Measurements from ENCODE around the gene REPIN1.

The REPIN1 gene

GRCh38 chr7:150381785-150382122 lies 13.1 kb downstream of the REPIN1 start:
- no peaks in the 10 kb centered on the region for H3K9me3 ChIP-seq (ENCODE audit: control insufficient read depth, insufficient read depth, low read depth, low read length)
- H3K4me1 ChIP-seq (ENCODE audit: control insufficient read depth, insufficient read depth, low read length), result peaks cover 3% of the 10 kb centered on the region; the same call in 1 of the 2 replicates
- CTCF ChIA-PET, result no interaction called here
- POLR2A ChIA-PET, result no interaction called here
- H3K4me3 ChIP-seq (ENCODE audit: low read depth, low read length), result no peak overlapping the region
- TF ChIP-seq ZIC2 (tag by site-specific recombination; IDR thresholded peaks at IDR 0.05), result no peak
- TF ChIP-seq ZNF274 (IDR thresholded peaks at IDR 0.05; ENCODE audit: low read length), result no peak
- no peak for TF ChIP-seq ZNF274 (tag by site-specific recombination; IDR thresholded peaks at IDR 0.05; ENCODE audit: borderline replicate concordance)
- no peak for TF ChIP-seq BCL11A (tag by site-specific recombination; IDR thresholded peaks at IDR 0.05; ENCODE audit: low read depth)
- no peak for TF ChIP-seq ZNF335 (tag by site-specific recombination; conservative IDR thresholded peaks at IDR 0.05)
- TF ChIP-seq ELK4 (IDR thresholded peaks at IDR 0.05; ENCODE audit: borderline replicate concordance, low read depth, low read length), result no peak
- no peak for TF ChIP-seq ZNF558 (tag by site-specific recombination; IDR thresholded peaks at IDR 0.05)
- TF ChIP-seq TRIM28 (IDR thresholded peaks at IDR 0.05; ENCODE audit: borderline replicate concordance, low read length), result no peak
- H3K27ac ChIP-seq (ENCODE audit: extremely low read depth, low read depth, low read length), result no peak overlapping the region
- peaks cover 0 to 4% of the 10 kb centered on the region in 2 experiments; a peak in 1 of 3 replicates for H3K36me3 ChIP-seq (ENCODE audit: control insufficient read depth in 2 of 2, insufficient read depth in 1 of 2, low read length in 2 of 2)

DNA sequence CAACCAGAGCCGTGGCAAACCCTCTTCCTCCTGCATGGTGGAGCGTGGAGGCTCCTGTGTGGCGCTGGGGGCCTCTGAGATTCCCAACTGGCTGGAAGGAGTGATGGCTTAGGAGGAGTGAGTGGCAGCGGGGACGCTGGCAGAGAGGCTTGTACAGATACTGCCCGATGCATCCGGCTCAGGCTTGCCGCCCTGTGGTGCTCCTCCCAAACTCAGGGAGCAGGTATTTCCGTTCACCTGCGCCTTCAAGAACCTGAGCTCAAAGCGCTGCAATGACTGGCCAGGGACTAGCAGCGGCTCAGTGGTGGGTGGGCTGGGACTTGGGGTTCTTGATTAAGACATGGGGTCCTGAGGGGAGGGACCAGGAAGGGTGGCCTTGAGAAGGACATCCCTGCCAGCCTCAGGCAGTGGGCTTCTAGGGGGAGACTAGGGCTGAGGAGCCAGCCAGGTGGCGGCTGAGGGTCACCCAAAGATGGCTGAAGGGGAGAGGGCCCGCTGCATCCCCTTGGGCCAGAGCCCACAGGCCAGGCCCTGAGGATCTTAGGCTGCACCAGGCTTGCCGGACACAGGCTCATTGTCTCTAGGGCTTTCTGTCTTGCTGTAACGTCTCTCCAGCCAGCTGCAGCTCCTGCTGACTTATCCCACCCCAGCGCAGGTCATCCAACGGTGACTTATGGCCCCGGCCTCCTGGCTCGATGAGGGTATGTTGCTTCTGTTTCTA lies 13.7 kb downstream of the REPIN1 start:
- ChIA-PET CTCF (no interaction called here), POLR2A (no interaction called here)
- H3K36me3 ChIP-seq (ENCODE audit: control insufficient read depth in 2 of 2, insufficient read depth in 1 of 2, low read length in 2 of 2), result peaks cover 0 to 4% of the 10 kb centered on the region in 2 experiments; a peak in 1 of 3 replicates
- no peak for TF ChIP-seq EGR2 (tag by site-specific recombination; IDR thresholded peaks at IDR 0.05; ENCODE audit: low read depth)
- no peaks in the 10 kb centered on the region for H3K9me3 ChIP-seq (ENCODE audit: control insufficient read depth, insufficient read depth, low read depth, low read length)
- no peak overlapping the region for H3K4me3 ChIP-seq (ENCODE audit: low read depth, low read length)
- no peak overlapping the region for H3K27ac ChIP-seq (ENCODE audit: extremely low read depth, low read depth, low read length)
- peaks cover 3% of the 10 kb centered on the region; the same call in 1 of the 2 replicates for H3K4me1 ChIP-seq (ENCODE audit: control insufficient read depth, insufficient read depth, low read length)

DNA sequence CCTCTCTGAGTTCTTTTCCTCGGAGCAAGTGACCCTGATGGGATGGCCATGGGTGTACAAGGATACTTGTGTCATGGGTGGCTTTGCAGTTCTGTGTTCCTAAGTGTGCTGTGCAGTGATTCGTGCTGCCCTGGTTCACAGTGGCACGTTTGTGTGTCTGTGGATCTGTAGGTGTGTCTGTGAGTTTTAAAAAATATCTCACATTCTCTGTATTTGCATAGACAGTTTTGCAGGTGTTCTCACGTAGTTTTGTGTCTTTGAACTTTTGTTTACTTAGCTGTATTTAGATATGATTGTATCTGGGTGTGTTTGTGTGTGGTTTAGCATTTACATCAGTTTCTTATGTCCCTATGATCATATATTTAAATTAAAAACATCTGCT lies 14.2 kb downstream of the REPIN1 start:
- no peaks in the 10 kb centered on the region for H3K9me3 ChIP-seq (ENCODE audit: control insufficient read depth, insufficient read depth, low read depth, low read length)
- peaks cover 2% of the 10 kb centered on the region; the same call in 1 of the 2 replicates for H3K4me1 ChIP-seq (ENCODE audit: control insufficient read depth, insufficient read depth, low read length)
- ChIA-PET CTCF (no interaction called here), POLR2A (no interaction called here)
- H3K36me3 ChIP-seq (ENCODE audit: control insufficient read depth in 2 of 2, insufficient read depth in 1 of 2, low read length in 2 of 2), result peaks cover 0 to 4% of the 10 kb centered on the region in 2 experiments; a peak in 1 of 3 replicates
- TF ChIP-seq CTCF (tag by site-specific recombination; IDR thresholded peaks at IDR 0.05), result no peak
- TF ChIP-seq, protein P1, sequence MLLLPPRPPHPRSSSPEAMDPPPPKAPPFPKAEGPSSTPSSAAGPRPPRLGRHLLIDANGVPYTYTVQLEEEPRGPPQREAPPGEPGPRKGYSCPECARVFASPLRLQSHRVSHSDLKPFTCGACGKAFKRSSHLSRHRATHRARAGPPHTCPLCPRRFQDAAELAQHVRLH (tag by site-specific recombination; IDR thresholded peaks at IDR 0.05), result no peak
- no peak for TF ChIP-seq ZBTB20 (tag by site-specific recombination; IDR thresholded peaks at IDR 0.05)
- TF ChIP-seq ZNF843 (tag by site-specific recombination; IDR thresholded peaks at IDR 0.05), result no peak
- no peak for TF ChIP-seq REPIN1 (tag by site-specific recombination; IDR thresholded peaks at IDR 0.05; ENCODE audit: low read depth)
- TF ChIP-seq, protein P2, sequence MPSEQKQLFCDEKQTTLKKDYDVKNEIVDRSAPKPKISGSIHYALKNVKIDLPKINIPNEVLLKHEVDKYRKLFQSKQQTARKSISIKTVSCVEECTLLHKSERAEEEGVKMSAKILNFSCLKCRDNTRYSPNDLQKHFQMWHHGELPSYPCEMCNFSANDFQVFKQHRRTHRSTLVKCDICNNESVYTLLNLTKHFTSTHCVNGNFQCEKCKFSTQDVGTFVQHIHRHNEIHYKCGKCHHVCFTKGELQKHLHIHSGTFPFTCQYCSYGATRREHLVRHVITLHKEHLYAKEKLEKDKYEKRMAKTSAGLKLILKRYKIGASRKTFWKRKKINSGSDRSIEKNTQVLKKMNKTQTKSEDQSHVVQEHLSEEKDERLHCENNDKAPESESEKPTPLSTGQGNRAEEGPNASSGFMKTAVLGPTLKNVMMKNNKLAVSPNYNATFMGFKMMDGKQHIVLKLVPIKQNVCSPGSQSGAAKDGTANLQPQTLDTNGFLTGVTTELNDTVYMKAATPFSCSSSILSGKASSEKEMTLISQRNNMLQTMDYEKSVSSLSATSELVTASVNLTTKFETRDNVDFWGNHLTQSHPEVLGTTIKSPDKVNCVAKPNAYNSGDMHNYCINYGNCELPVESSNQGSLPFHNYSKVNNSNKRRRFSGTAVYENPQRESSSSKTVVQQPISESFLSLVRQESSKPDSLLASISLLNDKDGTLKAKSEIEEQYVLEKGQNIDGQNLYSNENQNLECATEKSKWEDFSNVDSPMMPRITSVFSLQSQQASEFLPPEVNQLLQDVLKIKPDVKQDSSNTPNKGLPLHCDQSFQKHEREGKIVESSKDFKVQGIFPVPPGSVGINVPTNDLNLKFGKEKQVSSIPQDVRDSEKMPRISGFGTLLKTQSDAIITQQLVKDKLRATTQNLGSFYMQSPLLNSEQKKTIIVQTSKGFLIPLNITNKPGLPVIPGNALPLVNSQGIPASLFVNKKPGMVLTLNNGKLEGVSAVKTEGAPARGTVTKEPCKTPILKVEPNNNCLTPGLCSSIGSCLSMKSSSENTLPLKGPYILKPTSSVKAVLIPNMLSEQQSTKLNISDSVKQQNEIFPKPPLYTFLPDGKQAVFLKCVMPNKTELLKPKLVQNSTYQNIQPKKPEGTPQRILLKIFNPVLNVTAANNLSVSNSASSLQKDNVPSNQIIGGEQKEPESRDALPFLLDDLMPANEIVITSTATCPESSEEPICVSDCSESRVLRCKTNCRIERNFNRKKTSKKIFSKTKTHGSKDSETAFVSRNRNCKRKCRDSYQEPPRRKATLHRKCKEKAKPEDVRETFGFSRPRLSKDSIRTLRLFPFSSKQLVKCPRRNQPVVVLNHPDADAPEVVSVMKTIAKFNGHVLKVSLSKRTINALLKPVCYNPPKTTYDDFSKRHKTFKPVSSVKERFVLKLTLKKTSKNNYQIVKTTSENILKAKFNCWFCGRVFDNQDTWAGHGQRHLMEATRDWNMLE (tag by site-specific recombination; conservative IDR thresholded peaks at IDR 0.05; ENCODE audit: low read depth), result no peak
- TF ChIP-seq HOXD13 (CRISPR knock-in tag; IDR thresholded peaks at IDR 0.05; ENCODE audit: borderline replicate concordance), result no peak
- TF ChIP-seq ZXDB (tag by site-specific recombination; IDR thresholded peaks at IDR 0.05), result no peak
- TF ChIP-seq ZNF341 (tag by site-specific recombination; IDR thresholded peaks at IDR 0.05; ENCODE audit: low read depth), result no peak
- TF ChIP-seq ELK4 (IDR thresholded peaks at IDR 0.05; ENCODE audit: borderline replicate concordance, low read depth, low read length), result no peak
- no peak for TF ChIP-seq BCL6B (tag by site-specific recombination; IDR thresholded peaks at IDR 0.05)
- H3K4me3 ChIP-seq (ENCODE audit: low read depth, low read length), result no peak overlapping the region
- H3K27ac ChIP-seq (ENCODE audit: extremely low read depth, low read depth, low read length), result no peak overlapping the region
